H9 (cell line): Measurements from ENCODE around the gene FAM180A. TPM values are rescaled to one million over a fixed set of nuclear protein-coding genes. Genes with fewer than 3 reads are reported as not detected.
A peak's percentile ranks its signal among the peaks of the same experiment; 100 is the strongest.

Source experiments
- DNase-seq: peaks from one replicate; pipeline ENCODE4 v3.0.0-alpha.2; 2017
- H2AFZ ChIP-seq: one replicate; pipeline ENCODE4 v1.6.1; 2013; ENCODE audit warnings: mild to moderate bottlenecking, low read length, control low read depth, moderate library complexity
- H2AK5ac ChIP-seq: 2 replicates; pipeline ENCODE4 v1.6.1; 2013; ENCODE audit warnings: low read length, control low read depth, mixed read lengths; ENCODE audit not compliant: insufficient read length
- H2BK120ac ChIP-seq: one replicate; pipeline ENCODE4 v1.6.1; 2013; ENCODE audit warnings: low read depth, mild to moderate bottlenecking, low read length, control low read depth, inconsistent platforms; ENCODE audit not compliant: poor library complexity, severe bottlenecking
- H2BK12ac ChIP-seq: 2 replicates; pipeline ENCODE4 v1.6.1; 2013; ENCODE audit warnings: low read length, control low read depth, mixed read lengths, low read depth; ENCODE audit not compliant: insufficient read length
- H2BK15ac ChIP-seq: 2 replicates; pipeline ENCODE4 v1.6.1; 2013; ENCODE audit warnings: low read depth, low read length, control low read depth
- H2BK20ac ChIP-seq: one replicate; pipeline ENCODE4 v1.6.1; 2013; ENCODE audit warnings: low read depth, mild to moderate bottlenecking, low read length, control low read depth, inconsistent platforms; ENCODE audit not compliant: poor library complexity, severe bottlenecking
- H2BK5ac ChIP-seq: 2 replicates; pipeline ENCODE4 v1.6.1; 2013; ENCODE audit warnings: low read length, control low read depth, mixed read lengths; ENCODE audit not compliant: insufficient read length
- H3K14ac ChIP-seq: 2 replicates; pipeline ENCODE4 v1.6.1; 2013; ENCODE audit warnings: low read length, control low read depth; ENCODE audit not compliant: insufficient read depth
- H3K18ac ChIP-seq: 2 replicates; pipeline ENCODE4 v1.6.1; 2013; ENCODE audit warnings: low read depth, mild to moderate bottlenecking, mixed read lengths, low read length, control low read depth; ENCODE audit not compliant: insufficient read length
- H3K23ac ChIP-seq: 2 replicates; pipeline ENCODE4 v1.6.1; 2013; ENCODE audit warnings: low read length, control low read depth, mixed read lengths, low read depth; ENCODE audit not compliant: insufficient read length
- H3K23me2 ChIP-seq: 2 replicates; pipeline ENCODE4 v1.6.1; 2013; ENCODE audit warnings: low read depth, mild to moderate bottlenecking, mixed read lengths, low read length, control low read depth; ENCODE audit not compliant: insufficient read length, poor library complexity, severe bottlenecking
- H3K27ac ChIP-seq: 2 replicates; pipeline ENCODE4 v1.5.1; 2013; ENCODE audit warnings: low read length, control low read depth, mixed read lengths, low read depth; ENCODE audit not compliant: insufficient read length
- H3K27me3 ChIP-seq: 2 replicates; pipeline ENCODE4 v1.6.1; 2013; ENCODE audit warnings: low read length, control low read depth, inconsistent platforms; ENCODE audit not compliant: insufficient read depth
- H3K4ac ChIP-seq: 2 replicates; pipeline ENCODE4 v1.6.1; 2013; ENCODE audit warnings: low read depth, mild to moderate bottlenecking, control low read depth, inconsistent platforms, low read length, moderate library complexity
- H3K4me1 ChIP-seq: 2 replicates; pipeline ENCODE4 v1.6.1; 2013; ENCODE audit warnings: low read length, control low read depth, inconsistent platforms; ENCODE audit not compliant: insufficient read depth
- H3K4me2 ChIP-seq: 2 replicates; pipeline ENCODE4 v1.6.1; 2013; ENCODE audit warnings: low read length, control low read depth, mixed read lengths; ENCODE audit not compliant: insufficient read length, insufficient read depth
- H3K56ac ChIP-seq: 2 replicates; pipeline ENCODE4 v1.6.1; 2013; ENCODE audit warnings: low read depth, mild to moderate bottlenecking, mixed read lengths, low read length, control low read depth; ENCODE audit not compliant: insufficient read length
- H3K79me1 ChIP-seq: 2 replicates; pipeline ENCODE4 v1.6.1; 2013; ENCODE audit warnings: low read depth, mild to moderate bottlenecking, moderate library complexity, low read length, control low read depth, inconsistent platforms; ENCODE audit not compliant: insufficient read depth, poor library complexity, severe bottlenecking
- H3K79me2 ChIP-seq: 2 replicates; pipeline ENCODE4 v1.6.1; 2013; ENCODE audit warnings: low read length, control low read depth, inconsistent platforms; ENCODE audit not compliant: insufficient read depth
- H3K9ac ChIP-seq: 2 replicates; pipeline ENCODE4 v1.6.1; 2013; ENCODE audit warnings: low read length, control low read depth, mixed read lengths; ENCODE audit not compliant: insufficient read length; ENCODE audit errors: extremely low read depth
- H3K9me3 ChIP-seq: one replicate; pipeline ENCODE4 v1.6.1; 2013; ENCODE audit warnings: low read depth, low read length, inconsistent platforms; ENCODE audit not compliant: control insufficient read depth
- H3T11ph ChIP-seq: one replicate; pipeline ENCODE4 v1.6.1; 2013; ENCODE audit warnings: mild to moderate bottlenecking, low read length, control low read depth, inconsistent platforms
- H4K20me1 ChIP-seq: one replicate; pipeline ENCODE4 v1.6.1; 2013; ENCODE audit not compliant: control insufficient read depth, insufficient read length, insufficient read depth
- H4K5ac ChIP-seq: 2 replicates; pipeline ENCODE4 v1.6.1; 2013; ENCODE audit warnings: low read depth, mild to moderate bottlenecking, mixed read lengths, low read length, control low read depth; ENCODE audit not compliant: insufficient read length
- H4K8ac ChIP-seq: replicated peaks from 2 replicates; pipeline ENCODE4 v1.6.1; 2013; ENCODE audit warnings: low read length, control low read depth, mixed read lengths, low read depth; ENCODE audit not compliant: insufficient read length
- H4K91ac ChIP-seq: 2 replicates; pipeline ENCODE4 v1.6.1; 2013; ENCODE audit warnings: low read depth, mild to moderate bottlenecking, moderate library complexity, mixed read lengths, low read length, control low read depth; ENCODE audit not compliant: insufficient read length
- H3K27ac Mint-ChIP-seq, 3 experiments: 2 replicates in 2 of 3; 3 replicates in 1 of 3; pipeline ENCODE4 v1.8.0; 2020 to 2021; ENCODE audit warnings: mixed read lengths in 3 of 3, mild to moderate bottlenecking in 1 of 3, moderate library complexity in 1 of 3
- H3K27me3 Mint-ChIP-seq: 2 replicates; pipeline ENCODE4 v1.8.0; 2021; ENCODE audit warnings: low read depth, mild to moderate bottlenecking, moderate library complexity, mixed read lengths
- H3K36me3 Mint-ChIP-seq, 3 experiments: 2 replicates in 2 of 3; 3 replicates in 1 of 3; pipeline ENCODE4 v1.8.0; 2020 to 2021; ENCODE audit warnings: low read depth in 3 of 3, mixed read lengths in 3 of 3; ENCODE audit not compliant: insufficient read depth in 1 of 3
- H3K4me1 Mint-ChIP-seq, 2 experiments: 2 replicates each; pipeline ENCODE4 v1.8.0; 2020; ENCODE audit warnings: mixed read lengths in 2 of 2
- H3K4me3 Mint-ChIP-seq, 2 experiments: 2 replicates in 1 of 2; 3 replicates in 1 of 2; pipeline ENCODE4 v1.8.0; 2020 to 2021; ENCODE audit warnings: mild to moderate bottlenecking in 2 of 2, mixed read lengths in 2 of 2, moderate library complexity in 1 of 2
- H3K9me3 Mint-ChIP-seq, 2 experiments: 2 replicates in 1 of 2; 3 replicates in 1 of 2; pipeline ENCODE4 v1.8.0; 2020; ENCODE audit warnings: mild to moderate bottlenecking in 2 of 2, mixed read lengths in 2 of 2, moderate library complexity in 1 of 2
- CTCF ChIP-seq: fragments of 200-600 bp; sonication (generic); conservative IDR thresholded peaks from 3 replicates; pipeline ENCODE4 v1.8.0; 2021; ENCODE audit warnings: antibody characterized with exemption, mild to moderate bottlenecking
- WGBS: extraction: QIAGEN DNeasy Blood & Tissue Kit; methylation state at CpG from one replicate; pipeline ENCODE4 v1.1.7; 2013; ENCODE audit warnings: missing lambda C conversion rate, low lambda C conversion rate, mixed read lengths; ENCODE audit not compliant: insufficient read length; ENCODE audit errors: extremely low coverage; 5-methylcytosine and 5-hydroxymethylcytosine counted together
- total RNA-seq: library from RNA; stranded (reverse); gene quantifications from 2 replicates; pipeline ENCODE4 v1.2.1, GENCODE V29; 2021

The FAM180A gene
- total RNA-seq, 1 experiment from 2014 or later, result not detected

- 0 out of 2 replicates have a peak, but pooled peaks cover 2% of the 10 kb centered on the region for H3K27me3 ChIP-seq
- no peak overlapping the region for H3T11ph ChIP-seq
- no peak overlapping the region; the same call in 1 of the 2 replicates for H3K4ac ChIP-seq
- no peak overlapping the region for H3K18ac ChIP-seq
- H2BK20ac ChIP-seq, result no peak overlapping the region
- no peak overlapping the region for H3K23ac ChIP-seq
- H3K4me1 ChIP-seq, result peaks cover 3% of the 10 kb centered on the region; the same call in 1 of the 2 replicates
- Mint-ChIP-seq H3K27ac (0 out of 7 replicates have a peak overlapping the region, but pooled peaks of 1 of the 3 experiments have one; percentile 90), H3K27me3 (no peaks in the 10 kb centered on the region), H3K4me3 (no peak overlapping the region), H3K4me1 (peaks cover 34 to 47% of the 10 kb centered on the region in 2 experiments), H3K36me3 (peaks cover 0 to 5% (median 3%) of the 10 kb centered on the region in 3 experiments; a peak in 3 of 7 replicates), H3K9me3 (peaks cover 7 to 8% of the 10 kb centered on the region in 2 experiments)
- no peak for TF ChIP-seq CTCF
- no peak overlapping the region for H2AFZ ChIP-seq
- H3K4me2 ChIP-seq, result no peak overlapping the region
- no peak overlapping the region for H4K91ac ChIP-seq
- H3K27ac ChIP-seq, result no peak overlapping the region
- H4K5ac ChIP-seq, result no peak overlapping the region
- no peak overlapping the region for H2BK12ac ChIP-seq
- no peak for DNase-seq
- no peak overlapping the region for H3K9ac ChIP-seq
- no peak overlapping the region for H2AK5ac ChIP-seq
- H4K20me1 ChIP-seq, result no peaks in the 10 kb centered on the region
- no peak overlapping the region for H2BK120ac ChIP-seq
- H3K9me3 ChIP-seq, result no peaks in the 10 kb centered on the region
- H3K56ac ChIP-seq, result no peak overlapping the region
- no peak overlapping the region for H4K8ac ChIP-seq
- H3K14ac ChIP-seq, result no peak overlapping the region; the same call in 1 of the 2 replicates
- H2BK5ac ChIP-seq, result no peak overlapping the region
- no CpG with 5 or more reads among the region's 8 CpGs for WGBS
- no peaks in the 10 kb centered on the region for H3K23me2 ChIP-seq
- H3K79me1 ChIP-seq, result no peaks in the 10 kb centered on the region
- no peaks in the 10 kb centered on the region for H3K79me2 ChIP-seq
- no peak overlapping the region for H2BK15ac ChIP-seq
These were observed 24.1 kb upstream of the FAM180A start for GRCh38 chr7:135772639-135773222.
